Stimulated activated CD4-positive, alpha-beta T cell treated with anti-CD3 and anti-CD28 coated beads, Interleukin-15, amount 100 ng/mL, for 24 hours (primary cell): ENCODE results near the gene TOR4A.

Experiments
- DNase-seq: peaks from one replicate; pipeline ENCODE4 v3.0.0-alpha.2; 2020

TOR4A gene

DNA sequence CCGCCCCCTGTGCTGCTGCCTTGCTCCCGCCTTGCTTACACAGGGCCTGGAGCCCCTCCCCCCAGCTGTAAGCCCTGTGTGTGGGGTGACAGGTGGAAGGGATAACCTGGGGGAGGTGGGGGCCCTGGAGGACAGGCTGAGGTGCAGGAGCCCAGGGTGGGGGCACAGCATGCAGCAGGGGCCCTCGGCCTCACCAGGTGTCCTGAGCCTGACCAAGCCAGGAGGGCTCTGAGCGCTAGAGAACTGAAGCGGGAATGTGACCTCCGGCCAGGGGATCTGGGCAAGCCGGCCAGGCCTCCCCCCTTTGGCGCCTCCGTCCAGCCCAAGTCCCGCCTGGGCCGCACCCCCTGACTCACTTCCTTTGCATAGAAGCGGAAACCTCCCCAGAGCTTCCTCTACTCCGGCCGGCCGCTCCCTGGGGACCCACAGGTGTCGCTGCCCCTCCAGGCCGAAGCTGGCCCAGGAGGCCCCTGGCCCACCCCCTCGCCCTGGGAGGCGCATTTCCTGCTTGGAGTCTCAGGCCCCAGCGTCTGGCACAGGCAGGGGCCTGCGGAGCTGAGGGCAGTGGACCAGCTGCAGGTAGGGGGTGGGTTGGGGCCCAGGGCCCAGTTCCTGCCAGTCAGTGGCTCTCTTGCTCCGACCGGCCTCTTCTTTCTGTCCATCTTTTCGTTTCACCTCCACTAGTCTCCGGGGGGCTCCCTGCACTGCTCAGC lies at the start of gene TOR4A:
TOR4A (plus strand) TSS at position 398 of the 713 bp plus-strand sequence. CDS start 964 bp downstream, outside the sequence.
- peak; percentile 67 for DNase-seq

DNA sequence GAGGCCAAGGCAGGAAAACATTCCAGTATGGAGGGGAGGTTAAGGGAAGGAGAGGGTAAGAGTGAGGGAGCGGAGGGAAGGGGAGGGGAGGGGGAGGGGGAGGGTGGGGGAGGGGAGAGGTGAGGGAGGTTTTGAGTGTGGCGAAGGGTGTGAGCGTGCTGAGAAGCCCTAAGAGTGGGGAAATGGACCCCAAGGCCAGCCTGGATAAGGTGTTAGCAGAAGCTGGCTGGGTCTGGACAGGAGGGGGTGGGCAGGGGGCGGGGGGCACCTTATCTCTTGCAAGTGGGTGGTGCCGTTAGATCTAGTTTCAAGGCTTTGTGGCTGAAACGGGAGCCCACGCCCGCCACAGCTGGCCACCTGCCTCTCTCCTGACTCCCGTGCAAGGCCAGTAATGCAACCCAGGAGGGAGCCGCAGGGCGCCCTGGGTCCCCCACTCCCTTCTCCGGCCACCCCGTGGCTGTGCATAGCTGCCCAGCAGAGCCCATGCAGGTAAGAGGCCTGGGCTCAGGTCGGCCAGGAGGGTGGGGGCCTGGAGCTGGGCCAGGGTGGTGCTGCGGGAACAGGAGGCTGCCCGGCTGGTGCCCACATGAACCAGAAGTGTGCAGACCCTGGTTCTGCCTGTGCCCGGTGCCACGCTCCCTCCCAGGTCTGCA lies 49.5 kb upstream of the TOR4A start:
- no peak for DNase-seq

DNA sequence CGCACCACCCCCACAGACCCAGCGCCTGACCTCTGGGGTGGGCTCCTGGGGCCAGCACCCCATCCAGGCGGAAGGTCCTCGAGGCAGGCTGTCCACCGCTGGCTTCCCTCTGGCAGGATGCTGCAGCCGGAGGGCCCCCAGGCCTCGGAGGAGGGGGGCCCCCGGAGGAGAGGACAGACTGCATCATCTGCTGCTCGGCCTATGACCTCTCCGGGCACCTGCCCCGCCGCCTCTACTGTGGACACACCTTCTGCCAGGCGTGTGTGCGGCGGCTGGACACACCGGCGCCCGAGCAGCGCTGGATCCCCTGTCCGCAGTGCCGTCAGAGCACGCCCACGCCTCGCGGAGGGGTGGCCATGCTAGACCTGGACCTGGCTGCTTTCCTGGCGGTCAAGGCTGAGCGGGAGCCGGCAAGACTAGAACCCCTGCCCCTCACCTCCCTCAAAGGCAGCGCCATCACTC lies 49.0 kb upstream of the TOR4A start:
- DNase-seq: no peak

DNA sequence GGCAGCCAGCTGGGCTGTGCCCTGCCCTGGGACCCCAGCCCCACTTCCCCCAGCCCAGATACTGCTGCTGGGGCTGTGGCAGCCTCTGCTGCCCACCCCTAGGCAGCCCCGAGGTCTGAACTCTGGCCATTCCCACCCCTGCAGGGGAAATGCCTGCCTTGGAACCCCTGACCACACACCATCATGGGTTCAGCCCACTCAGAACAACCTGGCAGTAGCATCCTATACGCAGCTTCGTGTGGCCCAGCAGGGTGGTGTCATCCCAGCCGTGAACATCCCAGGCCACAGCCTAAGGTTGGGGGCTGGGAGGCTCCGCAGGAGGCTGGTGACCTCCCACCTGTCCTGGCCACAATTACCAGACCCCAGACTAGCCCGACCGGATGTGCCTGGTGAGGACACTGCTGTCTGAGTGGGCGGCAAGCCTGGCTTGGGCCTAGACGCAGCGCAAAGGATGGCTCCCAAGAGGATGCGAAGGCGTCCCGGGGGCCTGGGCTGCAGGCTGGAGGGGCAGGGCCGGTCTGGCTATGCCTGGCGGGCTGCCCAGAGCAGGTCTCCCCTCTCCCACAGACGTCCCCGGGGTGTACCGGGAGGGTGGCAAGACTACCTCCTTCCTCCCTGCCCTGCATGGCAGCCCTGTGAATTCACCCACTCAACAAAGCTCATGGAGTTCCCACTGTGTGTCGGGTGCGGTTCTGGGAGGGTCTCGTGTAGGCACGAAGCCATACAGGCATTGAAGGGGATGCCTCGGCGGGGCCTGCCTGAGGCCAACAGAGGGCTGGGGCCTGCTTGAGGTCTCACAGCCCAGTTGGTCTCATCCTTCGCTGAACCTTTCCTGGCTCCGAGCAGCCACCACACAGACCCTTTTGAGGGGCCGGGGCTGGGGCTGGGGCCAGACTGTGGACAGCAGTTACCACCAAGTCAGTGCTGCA lies 48.3 kb upstream of the TOR4A start:
- DNase-seq: no peak

GRCh38 chr9:137229903-137230704 lies 47.4 kb upstream of the TOR4A start:
- no peak for DNase-seq

DNA sequence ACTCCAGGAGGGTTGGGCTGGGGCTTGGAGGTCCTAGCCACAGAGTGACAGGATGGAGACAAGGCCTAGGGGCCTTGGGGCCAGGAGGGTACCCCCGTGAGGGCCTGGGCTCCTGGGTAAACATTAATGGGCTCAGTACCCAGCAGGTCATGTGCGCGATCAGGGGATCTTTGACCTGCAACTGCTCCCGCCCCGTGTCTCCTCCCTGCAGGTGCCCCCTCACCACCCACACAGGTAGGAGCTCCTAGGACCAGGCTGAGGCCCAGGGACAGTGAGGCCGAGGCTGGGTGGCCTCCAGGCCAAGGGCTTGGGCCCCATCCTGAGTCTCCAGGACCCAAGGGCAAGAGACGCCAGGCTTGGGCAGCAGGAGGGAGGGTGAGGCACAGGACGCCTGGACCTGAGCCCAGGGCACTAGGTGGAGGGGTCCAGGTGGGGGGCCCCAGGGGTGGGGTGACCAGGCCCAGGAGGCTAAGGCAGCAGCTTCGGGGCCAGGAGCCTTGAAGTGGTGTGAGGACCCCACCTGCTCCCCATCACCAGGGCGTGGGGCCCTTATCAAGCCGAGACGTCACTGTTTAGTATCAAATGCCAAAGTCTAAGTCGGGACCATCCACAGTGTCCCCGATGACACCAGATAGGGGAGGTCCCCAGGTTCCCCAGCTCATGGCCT lies 46.7 kb upstream of the TOR4A start, which contains the start of gene SLC34A3:
SLC34A3 (plus strand) TSS at position 197 of the 667 bp plus-strand sequence. CDS start 802 bp downstream, outside the sequence.
- no peak for DNase-seq

GRCh38 chr9:137231372-137232039 lies 46.0 kb upstream of the TOR4A start:
- DNase-seq: no peak

DNA sequence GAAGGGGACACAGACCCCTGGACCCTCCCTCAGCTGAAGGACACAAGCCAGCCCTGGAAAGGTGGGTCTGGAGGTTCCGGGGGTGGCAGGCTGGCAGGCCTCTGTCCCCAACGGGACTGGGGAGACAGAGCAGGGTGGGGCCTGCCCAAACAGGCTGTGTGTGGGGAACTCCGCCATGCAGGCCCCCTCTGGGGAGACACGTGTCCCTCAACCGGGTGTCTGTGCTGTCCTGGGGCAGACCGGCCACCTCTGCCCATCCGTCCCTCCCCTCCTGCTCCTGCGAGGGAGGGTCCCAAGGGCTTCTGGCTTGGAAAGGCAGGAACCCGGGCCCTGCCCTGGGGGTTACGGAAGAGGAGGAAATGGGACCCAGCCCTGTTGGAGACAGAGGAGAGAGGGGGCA lies 45.4 kb upstream of the TOR4A start:
- DNase-seq: no peak

DNA sequence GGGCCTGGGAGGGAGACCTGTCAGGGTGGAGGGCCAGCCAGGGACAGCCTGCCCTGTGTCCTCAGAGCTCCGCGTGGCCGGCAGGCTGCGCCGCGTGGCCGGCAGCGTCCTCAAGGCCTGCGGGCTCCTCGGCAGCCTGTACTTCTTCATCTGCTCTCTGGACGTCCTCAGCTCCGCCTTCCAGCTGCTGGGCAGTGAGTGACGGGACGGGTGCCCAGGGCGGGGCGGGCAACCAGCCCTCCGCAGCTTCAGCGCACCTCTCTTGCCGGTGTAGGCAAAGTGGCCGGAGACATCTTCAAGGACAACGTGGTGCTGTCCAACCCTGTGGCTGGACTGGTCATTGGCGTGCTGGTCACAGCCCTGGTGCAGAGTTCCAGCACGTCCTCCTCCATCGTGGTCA lies 45.0 kb upstream of the TOR4A start:
- DNase-seq: no peak

GRCh38 chr9:137233143-137233980 lies 44.2 kb upstream of the TOR4A start:
- DNase-seq: no peak

GRCh38 chr9:137234055-137234697 lies 43.4 kb upstream of the TOR4A start:
- DNase-seq: no peak

DNA sequence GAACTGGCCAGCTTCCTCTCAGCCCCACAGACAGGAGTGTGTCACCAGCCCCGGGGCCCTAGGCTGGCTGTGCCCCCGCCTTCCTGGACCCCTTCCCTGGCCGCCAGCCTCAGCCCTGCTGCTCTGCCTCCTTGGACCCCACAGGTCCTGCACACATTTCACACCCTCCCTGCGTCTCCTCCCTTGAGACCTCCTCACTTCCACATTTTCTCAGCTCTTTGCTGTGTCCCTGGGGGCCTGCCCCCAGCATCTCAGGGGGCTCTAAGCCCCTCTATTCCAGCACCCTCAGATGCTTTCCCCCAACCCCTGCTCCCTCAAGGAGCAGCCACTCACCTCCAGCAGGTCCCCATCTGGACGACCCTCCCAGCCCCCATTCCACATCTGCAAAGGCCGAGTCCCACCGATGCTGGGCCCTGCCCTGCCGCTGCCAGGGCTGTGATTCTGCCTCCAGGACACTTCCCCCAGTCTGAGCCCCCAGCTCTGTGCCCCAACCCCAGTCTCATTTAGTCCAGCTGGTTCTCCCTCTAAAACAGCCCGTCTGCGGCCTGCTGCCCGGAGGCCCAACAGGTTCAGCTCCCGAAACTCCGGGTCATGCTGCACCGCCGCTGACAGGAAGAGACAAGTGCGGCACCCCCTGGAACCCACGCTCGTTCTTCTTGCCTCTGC lies 42.6 kb upstream of the TOR4A start:
- no peak for DNase-seq

DNA sequence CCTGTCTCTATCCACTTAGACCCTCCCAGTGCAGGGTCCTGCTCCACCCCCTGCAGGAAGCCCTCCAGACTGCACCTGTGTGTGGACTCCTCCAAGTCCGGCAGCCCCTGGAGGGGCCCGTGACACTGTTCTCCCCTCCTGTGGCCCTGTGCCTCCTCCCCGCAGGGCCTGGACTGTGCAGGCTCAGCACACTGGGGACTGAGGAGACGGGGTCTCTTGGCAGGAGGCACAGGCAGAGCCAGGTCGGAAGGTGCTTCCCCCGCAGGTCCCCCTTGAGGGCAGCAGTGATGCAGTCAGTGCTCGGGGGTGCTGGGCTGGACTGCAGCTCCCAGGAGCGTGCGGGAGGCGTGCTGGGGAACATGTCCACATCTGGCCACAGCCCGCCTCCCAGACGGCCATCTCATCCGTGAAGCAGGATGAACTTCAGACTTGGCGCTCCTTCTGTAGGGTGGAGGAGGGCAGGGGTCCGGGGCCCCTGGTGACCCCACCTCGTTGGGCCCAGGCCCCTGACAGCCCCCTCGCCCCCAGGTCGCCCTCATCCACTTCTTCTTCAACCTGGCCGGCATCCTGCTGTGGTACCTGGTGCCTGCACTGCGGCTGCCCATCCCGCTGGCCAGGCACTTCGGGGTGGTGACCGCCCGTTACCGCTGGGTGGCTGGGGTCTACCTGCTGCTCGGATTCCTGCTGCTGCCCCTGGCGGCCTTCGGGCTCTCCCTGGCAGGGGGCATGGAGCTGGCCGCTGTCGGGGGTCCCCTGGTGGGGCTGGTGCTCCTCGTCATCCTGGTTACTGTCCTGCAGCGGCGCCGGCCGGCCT lies 41.9 kb upstream of the TOR4A start:
- DNase-seq: no peak

DNA sequence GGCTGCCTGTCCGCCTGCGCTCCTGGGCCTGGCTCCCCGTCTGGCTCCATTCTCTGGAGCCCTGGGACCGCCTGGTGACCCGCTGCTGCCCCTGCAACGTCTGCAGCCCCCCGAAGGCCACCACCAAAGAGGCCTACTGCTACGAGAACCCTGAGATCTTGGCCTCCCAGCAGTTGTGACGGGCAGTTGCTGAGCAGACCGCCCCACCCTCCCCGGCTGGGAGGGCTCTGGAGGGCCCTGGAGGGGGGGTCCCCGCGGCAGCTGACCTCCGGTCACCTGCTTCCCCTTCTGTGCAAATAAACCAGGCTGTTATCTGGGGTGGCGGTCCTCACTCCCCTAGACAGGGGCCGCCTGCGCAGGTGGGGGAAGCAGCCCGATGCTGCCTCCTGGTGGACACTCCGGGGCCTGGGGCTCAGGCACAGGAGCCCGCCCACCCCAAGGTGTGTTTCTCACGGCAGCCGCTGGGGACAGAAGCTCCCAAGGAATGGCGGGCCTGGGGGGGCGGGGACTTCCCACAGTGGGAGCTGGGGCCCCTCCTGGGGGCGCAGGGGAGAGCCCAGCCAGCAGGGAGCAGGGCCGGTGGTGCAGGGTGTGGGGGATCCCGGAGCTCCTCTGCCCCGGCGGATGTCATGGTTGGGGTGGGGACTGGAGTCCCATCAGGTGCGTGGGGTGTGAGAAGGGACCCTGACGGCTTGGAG lies 41.1 kb upstream of the TOR4A start:
- peak; percentile 95 for DNase-seq

DNA sequence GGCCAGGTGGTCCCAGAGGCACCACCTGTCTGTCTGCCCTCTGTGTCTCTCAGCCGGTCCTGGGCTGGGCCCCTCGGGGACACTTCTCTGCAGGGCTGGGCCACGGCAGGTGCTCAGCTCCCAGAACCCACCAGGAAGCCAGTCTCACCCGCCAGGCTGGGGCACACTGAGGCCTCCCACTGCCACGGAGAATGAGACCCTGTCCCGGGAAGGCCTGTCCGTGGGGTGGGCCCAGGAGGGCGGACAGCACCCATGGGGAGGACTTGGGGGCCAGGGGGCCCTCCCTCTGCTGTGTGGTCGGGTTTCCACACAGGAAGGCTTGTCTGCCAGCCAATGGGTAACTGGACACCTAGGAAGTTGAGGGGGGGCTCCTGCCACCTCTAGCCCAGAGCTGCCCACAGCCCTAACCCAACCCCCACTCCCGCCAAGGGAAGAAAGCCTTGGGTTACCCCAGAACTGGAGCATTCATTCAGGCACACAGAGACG lies 40.5 kb upstream of the TOR4A start:
- DNase-seq: no peak

DNA sequence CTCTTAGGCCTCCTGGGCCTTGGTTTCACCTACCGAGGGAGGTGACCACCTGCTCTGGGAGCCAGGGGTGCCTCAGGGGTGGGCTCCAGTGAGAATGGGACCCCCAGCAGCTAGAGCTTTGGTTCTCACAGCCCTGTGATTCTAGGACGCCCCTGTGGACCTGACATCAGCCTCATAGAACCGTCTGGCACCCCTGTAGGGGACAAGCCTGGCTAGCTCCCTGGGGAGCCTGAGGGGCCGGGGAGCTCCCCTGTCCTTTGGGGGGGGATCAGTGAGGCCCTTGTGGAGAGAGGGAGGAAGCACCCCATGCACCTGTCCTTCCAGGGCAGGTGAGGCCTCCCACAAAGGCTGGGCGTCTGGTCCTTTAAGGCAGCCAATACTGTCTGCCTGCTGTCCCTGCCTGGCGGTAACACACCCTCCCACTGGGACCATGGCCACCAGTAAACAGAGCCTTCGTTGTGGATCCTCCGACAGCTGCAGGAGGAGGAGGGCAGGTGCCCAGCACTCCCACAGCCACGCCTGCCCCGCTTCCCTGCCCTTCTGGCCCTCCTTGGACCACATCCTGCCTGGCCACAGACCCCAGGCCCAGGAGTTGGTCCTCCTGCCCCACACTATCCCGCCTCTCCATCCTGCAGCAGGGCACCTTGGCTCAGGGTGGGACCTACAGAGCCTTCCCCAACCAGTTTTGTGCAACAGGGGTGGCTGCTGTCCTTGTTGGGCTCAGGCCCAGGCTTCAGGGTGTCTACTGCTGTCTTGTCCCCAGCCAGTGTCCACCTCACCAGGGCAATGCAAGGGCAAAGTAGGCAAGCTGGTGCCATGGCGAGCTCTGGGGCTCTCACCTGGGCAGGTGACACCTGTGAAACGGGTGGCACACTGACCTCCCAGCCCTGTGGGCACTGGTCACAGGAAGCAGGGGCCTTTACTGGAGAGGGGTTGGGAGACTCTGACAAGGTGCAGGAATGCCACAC lies 39.5 kb upstream of the TOR4A start:
- no peak for DNase-seq
